GM13976 (cell line): ENCODE measurements around the gene ELP4.

Experiments used
- DNase-seq: peaks from one replicate; pipeline ENCODE4 v3.0.0; 2012; ENCODE audit warnings: low spot score
- in situ Hi-C: fragments of 300-500 bp; cut with MboI; formaldehyde crosslinking; loops from one replicate; pipeline ENCODE4 v1.12.0; 2022; ENCODE audit warnings: low sequenced_read_pairs, mixed read lengths, inconsistent platforms; ENCODE audit not compliant: unreplicated experiment
- TF ChIP-seq, protein P1 (sequence below): IDR thresholded peaks from 2 replicates; pipeline ENCODE4 v1.5.1; 2012; ENCODE audit warnings: borderline replicate concordance, mild to moderate bottlenecking; ENCODE audit not compliant: insufficient read depth; ENCODE audit errors: extremely low read depth, missing control alignments, control extremely low read depth

ELP4 gene

DNA sequence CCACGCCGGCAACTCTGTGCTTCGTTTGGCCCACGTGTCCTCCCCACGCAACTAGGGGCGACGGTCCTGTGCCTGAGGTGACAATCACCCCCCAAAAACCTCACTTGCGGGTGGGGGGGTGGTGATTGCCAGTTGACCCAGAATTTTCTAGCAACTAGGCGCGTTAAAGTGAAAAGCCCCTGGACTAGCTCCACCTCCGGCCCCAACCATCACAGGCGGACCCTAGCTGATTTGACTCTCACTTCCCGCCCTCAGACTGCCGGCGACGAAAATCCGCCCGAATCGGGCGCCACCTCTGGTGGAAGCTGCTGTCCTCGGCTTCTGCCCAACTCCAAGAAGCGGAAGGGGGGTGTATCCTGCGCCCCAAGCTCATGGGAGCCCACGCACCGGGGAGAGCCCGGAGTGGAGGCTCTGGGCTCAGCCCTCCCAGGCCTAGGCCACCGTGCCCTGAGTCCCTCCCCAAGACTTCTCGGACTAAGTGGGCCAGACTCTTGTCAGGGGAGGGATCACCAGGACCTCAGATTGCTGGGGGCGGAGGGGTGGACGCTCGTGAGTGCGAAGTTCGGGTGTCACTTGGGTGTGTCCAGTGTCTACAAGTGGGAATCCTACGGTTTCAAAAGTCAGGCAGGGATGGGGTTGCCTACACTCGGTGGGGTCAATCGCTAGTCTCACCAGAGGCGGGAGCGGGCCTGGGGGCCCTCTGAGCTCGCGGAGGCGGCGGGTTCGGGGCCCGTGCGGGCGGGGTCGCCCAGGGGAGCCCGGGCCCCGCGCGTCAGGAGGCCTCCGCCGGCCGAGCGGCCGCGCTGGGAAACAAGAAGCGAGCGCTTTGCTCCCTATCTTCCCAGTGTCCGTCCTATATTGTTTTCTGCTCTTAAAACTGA lies 289.2 kb downstream of the ELP4 start:
- in situ Hi-C loops, result no loop called here

DNA sequence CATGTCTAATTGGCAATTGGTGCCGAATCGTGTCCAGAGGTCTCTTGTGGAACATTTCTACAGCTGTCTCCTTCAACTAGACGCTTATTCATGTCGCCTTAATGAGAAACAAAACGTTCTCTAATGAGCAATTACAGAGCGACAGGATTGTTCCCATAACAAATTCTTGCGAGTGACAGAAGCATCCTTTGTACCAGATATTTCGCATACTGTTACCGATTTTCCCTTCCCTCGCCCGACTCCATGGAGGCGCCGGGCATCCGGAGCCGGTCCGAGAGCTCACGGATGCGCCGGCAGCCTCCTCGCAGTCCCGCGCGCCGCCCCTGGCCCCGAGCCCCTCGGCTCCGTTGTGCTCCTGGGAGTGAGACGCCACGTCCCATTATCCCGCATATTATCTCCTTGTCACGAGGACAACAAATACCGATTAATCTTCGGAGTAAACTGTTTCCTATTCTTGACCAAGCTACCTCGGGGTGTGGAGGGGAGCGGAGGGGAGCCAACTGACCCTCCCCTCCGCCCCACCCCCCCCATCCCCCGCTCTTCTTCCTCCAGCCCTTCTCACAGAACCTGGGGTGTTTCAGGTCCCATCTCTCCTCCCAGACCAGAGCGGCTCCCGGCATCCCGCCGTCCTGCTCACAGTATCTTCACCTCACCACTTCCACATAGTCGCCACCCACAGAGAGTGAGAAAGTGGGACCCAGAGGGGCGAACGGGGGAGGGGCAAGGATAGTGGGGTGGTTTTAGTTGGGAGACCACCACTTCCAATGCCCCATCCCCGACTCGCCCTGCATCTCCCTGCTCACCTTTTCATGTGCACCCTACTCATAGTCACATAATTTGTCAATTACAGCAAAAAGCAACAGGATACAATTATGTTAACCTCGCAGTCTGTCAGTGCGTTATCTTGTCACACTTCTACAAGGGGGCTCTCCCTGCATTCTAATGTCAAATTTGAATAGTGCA lies 290.1 kb downstream of the ELP4 start:
- DNase-seq, result peak; percentile 32
- TF ChIP-seq, protein P1, sequence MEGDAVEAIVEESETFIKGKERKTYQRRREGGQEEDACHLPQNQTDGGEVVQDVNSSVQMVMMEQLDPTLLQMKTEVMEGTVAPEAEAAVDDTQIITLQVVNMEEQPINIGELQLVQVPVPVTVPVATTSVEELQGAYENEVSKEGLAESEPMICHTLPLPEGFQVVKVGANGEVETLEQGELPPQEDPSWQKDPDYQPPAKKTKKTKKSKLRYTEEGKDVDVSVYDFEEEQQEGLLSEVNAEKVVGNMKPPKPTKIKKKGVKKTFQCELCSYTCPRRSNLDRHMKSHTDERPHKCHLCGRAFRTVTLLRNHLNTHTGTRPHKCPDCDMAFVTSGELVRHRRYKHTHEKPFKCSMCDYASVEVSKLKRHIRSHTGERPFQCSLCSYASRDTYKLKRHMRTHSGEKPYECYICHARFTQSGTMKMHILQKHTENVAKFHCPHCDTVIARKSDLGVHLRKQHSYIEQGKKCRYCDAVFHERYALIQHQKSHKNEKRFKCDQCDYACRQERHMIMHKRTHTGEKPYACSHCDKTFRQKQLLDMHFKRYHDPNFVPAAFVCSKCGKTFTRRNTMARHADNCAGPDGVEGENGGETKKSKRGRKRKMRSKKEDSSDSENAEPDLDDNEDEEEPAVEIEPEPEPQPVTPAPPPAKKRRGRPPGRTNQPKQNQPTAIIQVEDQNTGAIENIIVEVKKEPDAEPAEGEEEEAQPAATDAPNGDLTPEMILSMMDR, result no peak
- in situ Hi-C loops, result loop anchor here (10.0 kb wide), 1 partner anchor 425 kb away; no protein-coding TSS in a partner anchor

More for the DNA sequence above, 289.2 kb downstream of the ELP4 start:
- TF ChIP-seq, protein P1, result peak; percentile 42
- peak; percentile 77 for DNase-seq

DNA sequence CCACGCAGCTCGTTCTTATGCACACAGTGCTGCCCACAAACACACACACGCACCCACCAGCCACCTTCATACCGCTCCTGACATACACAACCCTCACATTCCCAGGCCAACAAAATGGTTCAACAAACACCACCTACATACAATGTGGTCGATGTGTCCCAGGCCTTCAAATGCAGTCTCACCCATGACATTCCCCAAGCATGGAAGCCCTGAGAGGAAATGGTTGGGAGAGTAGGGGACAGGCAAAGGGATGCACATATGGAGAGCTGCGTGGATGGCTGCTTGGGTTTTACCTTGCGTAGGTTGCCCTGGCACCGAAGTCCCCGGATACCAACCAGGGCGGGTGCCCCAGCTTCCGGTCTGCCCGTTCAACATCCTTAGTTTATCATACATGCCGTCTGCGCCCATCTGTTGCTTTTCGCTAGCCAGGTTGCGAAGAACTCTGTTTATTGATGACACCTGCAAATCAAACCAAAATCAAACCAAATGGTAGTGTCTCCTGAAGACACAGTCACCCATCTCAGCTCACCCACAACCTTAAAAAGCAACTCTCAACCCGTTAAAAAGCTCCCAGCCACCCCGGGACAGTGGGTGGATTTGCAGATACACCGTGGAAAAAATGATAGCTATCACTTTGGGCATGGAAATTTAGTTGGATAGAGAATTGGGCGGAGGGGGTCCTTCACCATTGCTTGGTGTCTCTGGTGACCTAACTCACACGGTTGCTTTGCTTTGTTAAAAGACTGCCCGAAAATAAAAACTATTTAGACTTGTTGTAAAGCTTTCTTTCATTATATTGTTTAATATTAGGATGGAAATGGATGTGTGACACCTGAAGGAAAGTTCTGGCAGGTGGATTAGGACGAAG lies 291.1 kb downstream of the ELP4 start:
- in situ Hi-C loops, result loop anchor here (10.0 kb wide), 1 partner anchor 426 kb away; no protein-coding TSS in a partner anchor
- TF ChIP-seq, protein P1, result no peak
- peak; percentile 20 for DNase-seq

DNA sequence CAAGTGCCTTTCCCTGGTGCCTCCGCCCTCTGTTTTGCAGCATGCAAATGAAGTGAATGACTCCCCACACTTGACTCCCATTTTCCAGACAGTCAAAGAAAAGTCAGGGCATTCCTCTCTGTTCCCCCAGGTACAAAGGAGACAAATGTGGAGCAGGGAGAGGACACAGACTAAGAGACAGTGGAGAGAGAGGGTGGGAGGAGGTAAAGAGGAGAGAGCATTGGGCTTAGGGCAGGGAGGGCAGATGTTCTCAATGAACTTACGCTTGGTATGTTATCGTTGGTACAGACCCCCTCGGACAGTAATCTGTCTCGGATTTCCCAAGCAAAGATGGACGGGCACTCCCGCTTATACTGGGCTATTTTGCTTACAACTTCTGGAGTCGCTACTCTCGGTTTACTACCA lies 291.7 kb downstream of the ELP4 start:
- TF ChIP-seq, protein P1, result no peak

DNA sequence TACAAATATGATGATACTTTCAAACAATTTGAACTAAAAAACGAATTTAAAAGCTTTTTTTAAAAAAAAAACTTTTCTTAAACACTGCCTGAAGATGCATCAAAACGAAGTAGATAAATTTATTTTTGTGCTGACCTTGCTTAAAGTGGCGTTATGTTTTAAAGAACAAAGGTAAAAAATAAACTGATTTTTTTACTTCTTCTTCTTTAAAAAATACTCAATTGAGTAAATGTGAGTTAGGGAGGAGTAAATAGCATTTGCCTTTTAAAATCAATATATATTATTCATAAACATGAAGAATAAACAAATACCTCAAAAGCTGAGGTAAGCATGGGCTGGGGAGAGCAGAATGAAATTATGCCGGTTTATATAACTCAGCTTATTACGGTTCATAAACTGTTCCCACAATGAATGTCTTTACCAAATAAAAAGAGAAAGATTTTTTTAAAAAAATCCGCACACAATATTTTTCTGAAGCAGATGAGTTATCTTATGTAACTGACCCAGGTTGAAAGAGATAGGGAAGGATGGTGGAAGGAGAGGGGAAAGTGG lies 292.5 kb downstream of the ELP4 start:
- in situ Hi-C loops, result loop anchor here (10.0 kb wide), 1 partner anchor 427 kb away; no protein-coding TSS in a partner anchor
- DNase-seq, result no peak
- TF ChIP-seq, protein P1, result no peak

More for the DNA sequence above, 291.7 kb downstream of the ELP4 start:
- in situ Hi-C loops, result loop anchor here (10.0 kb wide), 1 partner anchor 426 kb away; no protein-coding TSS in a partner anchor
- DNase-seq, result peak; percentile 11
